GM23248 (cell line): ENCODE measurements around the gene RBM10.

Experiments
- EZH2 ChIP-seq: fragments of 200-600 bp; sonication (generic); IDR thresholded peaks from 2 replicates; pipeline ENCODE4 v1.6.1; 2018; ENCODE audit warnings: antibody characterized with exemption, mild to moderate bottlenecking; ENCODE audit not compliant: insufficient read depth, poor library complexity, severe bottlenecking
- EZH2phosphoT487 ChIP-seq: fragments of 200-600 bp; sonication (generic); IDR thresholded peaks from 2 replicates; pipeline ENCODE4 v1.6.1; 2018; ENCODE audit warnings: antibody characterized with exemption, moderate library complexity, mild to moderate bottlenecking, low read depth; ENCODE audit not compliant: insufficient read depth

GRCh38 chrX:47148946-47149345 is 3.9 kb downstream of the RBM10 start:
- TF ChIP-seq EZH2 (no peak), EZH2phosphoT487 (no peak)
